Mesothelial cell of epicardium (in vitro differentiated cells): ENCODE results near the gene DCUN1D2. TPM values are rescaled to one million over a fixed set of nuclear protein-coding genes. Genes with fewer than 3 reads are reported as not detected.

ENCODE experiments used
- DNase-seq, 2 experiments: peaks; one replicate each; pipeline ENCODE4 v3.0.0; 2021; ENCODE audit warnings: low spot score in 2 of 2; ENCODE audit not compliant: unreplicated experiment in 2 of 2
- H3K27ac Mint-ChIP-seq: 2 replicates; pipeline ENCODE4 v1.8.0; 2021; ENCODE audit warnings: mixed read lengths
- H3K27me3 Mint-ChIP-seq: 2 replicates; pipeline ENCODE4 v1.8.0; 2021; ENCODE audit warnings: low read depth, mixed read lengths
- H3K36me3 Mint-ChIP-seq: 2 replicates; pipeline ENCODE4 v1.8.0; 2021; ENCODE audit warnings: mixed read lengths
- H3K4me1 Mint-ChIP-seq: 2 replicates; pipeline ENCODE4 v1.8.0; 2021; ENCODE audit warnings: mixed read lengths
- H3K4me3 Mint-ChIP-seq: 2 replicates; pipeline ENCODE4 v1.8.0; 2021; ENCODE audit warnings: mild to moderate bottlenecking, moderate library complexity, mixed read lengths
- H3K9me3 Mint-ChIP-seq: 2 replicates; pipeline ENCODE4 v1.8.0; 2021; ENCODE audit warnings: mixed read lengths
- total RNA-seq: library from RNA; stranded (reverse); gene quantifications from 3 replicates; pipeline ENCODE4 v1.2.1, GENCODE V29; 2021
- TF ChIP-seq, protein P1 (sequence below): fragments of 200-600 bp; sonication (generic); IDR thresholded peaks from one replicate; pipeline ENCODE4 v1.5.0; 2021; ENCODE audit warnings: antibody characterized with exemption; ENCODE audit not compliant: unreplicated experiment

DCUN1D2 gene
- total RNA-seq, 1 donor from 2014 or later: 40.2 TPM

DNA sequence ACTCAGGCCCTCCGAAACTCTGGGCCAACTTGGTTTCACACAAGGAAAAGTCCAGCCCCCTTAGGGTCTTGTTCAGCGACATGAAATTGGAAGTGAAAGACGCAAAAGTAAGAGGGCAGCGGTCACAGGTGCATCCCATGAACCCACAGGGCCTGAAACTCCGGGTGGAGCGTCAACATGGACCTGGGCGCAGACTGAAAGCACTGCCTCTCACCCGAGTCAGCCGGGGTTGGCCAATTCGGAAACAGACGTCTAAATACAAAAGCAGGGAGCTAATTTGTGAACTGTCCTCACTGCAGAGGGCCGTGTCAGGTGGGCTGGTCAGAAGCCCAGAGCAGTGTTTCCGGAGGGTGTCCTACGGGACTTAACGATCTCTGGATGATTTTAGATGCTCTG lies 63.9 kb downstream of the DCUN1D2 start:
- DNase-seq: no peak
- Mint-ChIP-seq H3K4me3 (no peak overlapping the region), H3K4me1 (peaks cover 6% of the 10 kb centered on the region), H3K9me3 (no peaks in the 10 kb centered on the region), H3K27me3 (no peaks in the 10 kb centered on the region), H3K27ac (no peak overlapping the region), H3K36me3 (peaks cover 6% of the 10 kb centered on the region)
- TF ChIP-seq, protein P1, sequence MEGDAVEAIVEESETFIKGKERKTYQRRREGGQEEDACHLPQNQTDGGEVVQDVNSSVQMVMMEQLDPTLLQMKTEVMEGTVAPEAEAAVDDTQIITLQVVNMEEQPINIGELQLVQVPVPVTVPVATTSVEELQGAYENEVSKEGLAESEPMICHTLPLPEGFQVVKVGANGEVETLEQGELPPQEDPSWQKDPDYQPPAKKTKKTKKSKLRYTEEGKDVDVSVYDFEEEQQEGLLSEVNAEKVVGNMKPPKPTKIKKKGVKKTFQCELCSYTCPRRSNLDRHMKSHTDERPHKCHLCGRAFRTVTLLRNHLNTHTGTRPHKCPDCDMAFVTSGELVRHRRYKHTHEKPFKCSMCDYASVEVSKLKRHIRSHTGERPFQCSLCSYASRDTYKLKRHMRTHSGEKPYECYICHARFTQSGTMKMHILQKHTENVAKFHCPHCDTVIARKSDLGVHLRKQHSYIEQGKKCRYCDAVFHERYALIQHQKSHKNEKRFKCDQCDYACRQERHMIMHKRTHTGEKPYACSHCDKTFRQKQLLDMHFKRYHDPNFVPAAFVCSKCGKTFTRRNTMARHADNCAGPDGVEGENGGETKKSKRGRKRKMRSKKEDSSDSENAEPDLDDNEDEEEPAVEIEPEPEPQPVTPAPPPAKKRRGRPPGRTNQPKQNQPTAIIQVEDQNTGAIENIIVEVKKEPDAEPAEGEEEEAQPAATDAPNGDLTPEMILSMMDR: no peak

DNA sequence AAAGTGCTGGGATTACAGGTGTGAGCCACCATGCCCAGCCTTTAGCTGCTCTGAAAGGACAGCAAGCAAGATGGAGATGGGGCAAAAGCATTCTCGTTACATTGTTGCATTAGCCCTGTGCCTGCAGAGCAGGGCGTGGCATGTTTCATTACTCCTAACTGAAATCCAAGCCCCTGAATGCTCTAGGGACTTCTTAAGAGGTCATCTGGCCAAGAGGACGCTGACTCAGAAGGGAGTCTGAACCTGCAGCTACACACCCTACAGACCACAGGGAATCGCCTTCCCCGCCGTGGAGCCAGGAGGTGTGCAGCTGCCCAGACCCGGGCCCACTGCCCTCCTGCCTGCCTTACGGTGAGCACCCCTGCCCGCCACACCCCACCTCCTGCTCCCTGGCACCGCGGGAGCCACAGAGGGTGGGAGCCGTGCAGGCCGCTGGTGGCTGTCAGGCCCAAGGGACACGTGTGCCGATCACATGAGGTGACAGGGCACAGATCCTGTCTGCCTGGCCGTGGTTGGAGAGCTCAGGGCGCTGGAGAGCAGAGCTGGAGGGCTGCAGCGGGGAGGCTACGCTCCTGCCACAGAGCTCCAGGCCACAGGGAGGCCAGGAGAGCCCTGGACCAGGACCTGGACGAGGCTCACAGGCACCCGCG lies 64.4 kb downstream of the DCUN1D2 start:
- TF ChIP-seq, protein P1: no peak
- no peak for DNase-seq
- Mint-ChIP-seq H3K9me3 (no peaks in the 10 kb centered on the region), H3K36me3 (peaks cover 4% of the 10 kb centered on the region), H3K4me1 (peaks cover 7% of the 10 kb centered on the region), H3K27me3 (no peaks in the 10 kb centered on the region), H3K27ac (no peak overlapping the region), H3K4me3 (no peak overlapping the region)

DNA sequence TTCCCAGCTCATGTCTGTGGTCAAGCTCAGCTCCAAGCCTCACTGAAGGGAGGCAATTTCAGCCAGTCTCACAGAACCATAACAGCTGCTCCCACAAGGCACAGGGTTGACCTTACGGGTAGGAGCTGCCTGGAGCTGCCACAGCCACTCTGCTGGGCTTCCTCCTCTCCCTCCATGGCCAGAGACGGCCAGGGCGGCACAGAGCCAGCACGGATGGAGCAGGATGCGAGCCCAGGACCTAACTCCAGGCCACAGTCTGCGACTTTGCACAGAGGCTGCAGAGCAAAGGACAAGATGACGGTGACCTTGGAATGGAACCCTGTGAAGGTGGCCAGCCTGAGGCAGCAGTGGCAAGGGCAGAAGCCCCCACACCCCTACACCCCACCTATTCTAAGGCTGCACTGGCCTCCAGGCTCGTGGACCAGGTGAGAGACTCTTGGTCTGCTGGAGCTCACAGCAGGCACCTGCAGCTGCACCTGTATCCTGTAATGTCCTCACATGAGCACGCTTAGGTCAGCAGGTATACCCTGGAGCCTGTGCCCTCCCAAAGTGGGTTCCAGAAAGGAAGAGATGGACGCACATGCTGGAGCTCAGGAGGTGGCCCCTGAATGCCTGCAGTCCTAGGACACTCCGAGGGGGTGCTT lies 66.9 kb downstream of the DCUN1D2 start:
- TF ChIP-seq, protein P1: no peak
- DNase-seq: no peak
- peaks cover 3% of the 10 kb centered on the region for H3K36me3 Mint-ChIP-seq
- no peaks in the 10 kb centered on the region for H3K9me3 Mint-ChIP-seq
- no peak overlapping the region for H3K4me3 Mint-ChIP-seq
- no peaks in the 10 kb centered on the region for H3K27me3 Mint-ChIP-seq
- H3K4me1 Mint-ChIP-seq: peaks cover 7% of the 10 kb centered on the region
- no peak overlapping the region for H3K27ac Mint-ChIP-seq

DNA sequence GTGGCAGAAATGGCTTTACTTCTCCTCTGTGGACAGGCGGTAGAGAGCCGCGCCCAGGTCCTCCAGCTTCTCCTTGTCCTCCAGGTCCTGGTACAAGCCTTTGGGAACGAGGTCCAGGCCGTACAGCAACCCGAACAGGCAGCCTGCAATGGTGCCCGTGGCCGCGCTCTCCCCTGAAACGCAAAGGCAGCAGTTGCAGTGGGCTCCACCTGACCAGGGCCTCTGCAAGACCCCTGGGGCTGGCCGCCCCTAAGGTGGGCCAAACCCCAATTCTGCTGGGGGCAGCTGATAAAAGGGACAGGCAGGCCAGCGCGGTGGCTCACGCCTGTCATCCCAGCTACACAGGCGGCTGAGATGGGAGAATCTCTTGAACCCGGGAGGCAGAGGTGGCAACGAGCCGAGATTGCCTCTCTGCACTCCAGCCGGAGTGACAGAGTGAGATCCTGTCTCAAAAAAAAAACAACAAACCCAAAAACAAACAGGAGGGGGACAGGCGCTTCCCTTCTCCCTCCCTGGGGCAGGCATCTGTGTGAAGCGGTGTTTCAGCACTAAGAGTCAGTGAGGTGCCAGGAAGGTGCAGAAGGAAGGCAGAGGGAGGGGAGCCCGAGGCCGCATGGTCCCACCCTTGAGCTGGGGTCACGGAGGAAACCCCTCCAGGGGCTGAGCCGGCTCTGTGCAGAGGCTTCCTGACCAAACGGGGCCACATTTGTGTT lies 67.5 kb downstream of the DCUN1D2 start:
- Mint-ChIP-seq H3K27me3 (no peaks in the 10 kb centered on the region), H3K27ac (no peak overlapping the region), H3K4me3 (no peak overlapping the region), H3K9me3 (no peaks in the 10 kb centered on the region), H3K4me1 (peaks cover 7% of the 10 kb centered on the region), H3K36me3 (peaks cover 3% of the 10 kb centered on the region)
- TF ChIP-seq, protein P1: no peak
- no peak for DNase-seq

DNA sequence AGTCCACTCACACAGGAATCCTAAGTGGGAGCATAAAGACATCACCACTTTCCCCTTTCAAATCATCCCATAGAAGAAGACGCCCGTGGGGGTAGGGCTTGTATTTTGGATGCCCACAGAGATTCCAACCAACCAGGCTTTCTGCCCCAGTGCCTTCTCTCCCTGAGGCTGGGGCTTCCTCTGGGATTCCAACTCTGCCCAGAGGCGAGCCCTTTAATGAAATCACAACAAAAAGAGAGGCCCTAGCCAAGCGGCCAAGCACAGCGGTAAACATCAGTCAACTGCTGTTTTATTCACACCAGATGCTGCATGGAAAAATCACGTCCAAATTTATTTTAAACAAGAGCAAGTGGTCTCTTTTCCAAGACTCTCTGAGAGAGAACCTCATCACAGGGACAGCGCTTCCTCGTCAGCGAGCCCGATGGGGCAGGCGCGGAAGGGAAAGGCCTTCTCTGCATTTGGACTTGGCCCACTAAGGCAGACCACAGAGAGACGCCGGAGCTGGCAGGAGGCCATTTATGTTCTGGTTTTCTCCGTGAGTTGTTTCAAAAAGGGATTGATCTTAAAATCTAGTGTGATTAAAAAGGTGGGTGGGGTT lies 68.7 kb downstream of the DCUN1D2 start:
- Mint-ChIP-seq H3K27ac (peak overlapping the region; percentile 86), H3K4me1 (peaks cover 7% of the 10 kb centered on the region), H3K36me3 (peaks cover 3% of the 10 kb centered on the region), H3K27me3 (peaks cover under 1% of the 10 kb centered on the region), H3K4me3 (peak overlapping the region; percentile 13), H3K9me3 (no peaks in the 10 kb centered on the region)
- TF ChIP-seq, protein P1: no peak
- DNase-seq: no peak
